Small intestine (tissue), 7 donors: ENCODE results near the gene SOCS4. TPM values are rescaled to one million over a fixed set of nuclear protein-coding genes. Genes with fewer than 3 reads are reported as not detected.
A peak's percentile ranks its signal among the peaks of the same experiment; 100 is the strongest.
"Not testable (repeated sequence)": the region's sequence is repeated elsewhere in the genome, so short reads cannot be mapped to it uniquely, and the experiment has no call there.

Experiments
- DNase-seq, 2 donors: peaks; one replicate each; pipeline versions ENCODE4 v3.0.0 to v3.0.0-alpha.2; 2013
- FAIRE-seq: peaks from 2 replicates; lab custom pipeline; 2012; peaks lifted over from hg19 to GRCh38; lab: Jason Lieb, UNC
- H3K27ac ChIP-seq, 3 donors: one replicate each; pipeline ENCODE4 v1.5.1; 2013; ENCODE audit warnings: low read length in 2 of 3, mild to moderate bottlenecking in 2 of 3, control low read depth in 1 of 3, inconsistent platforms in 1 of 3, low read depth in 1 of 3, moderate library complexity in 1 of 3
- H3K27me3 ChIP-seq, 3 donors: one replicate each; pipeline ENCODE4 v1.6.1; 2013; ENCODE audit warnings: low read length in 3 of 3, inconsistent platforms in 1 of 3; ENCODE audit not compliant: control insufficient read depth in 3 of 3, insufficient read depth in 3 of 3
- H3K36me3 ChIP-seq, 3 donors: one replicate each; pipeline ENCODE4 v1.6.1; 2013; ENCODE audit warnings: low read length in 3 of 3, inconsistent platforms in 1 of 3, low read depth in 1 of 3, mild to moderate bottlenecking in 1 of 3, moderate library complexity in 1 of 3; ENCODE audit not compliant: control insufficient read depth in 3 of 3, insufficient read depth in 2 of 3
- H3K4me1 ChIP-seq, 3 donors: one replicate each; pipeline ENCODE4 v1.6.1; 2013; ENCODE audit warnings: low read length in 2 of 3, inconsistent platforms in 1 of 3, low read depth in 1 of 3, mild to moderate bottlenecking in 1 of 3, moderate library complexity in 1 of 3; ENCODE audit not compliant: control insufficient read depth in 3 of 3, insufficient read depth in 2 of 3
- H3K4me3 ChIP-seq, 3 donors: one replicate each; pipeline ENCODE4 v1.5.1; 2013; ENCODE audit warnings: low read length in 3 of 3, control low read depth in 1 of 3, inconsistent platforms in 1 of 3, low read depth in 1 of 3, mild to moderate bottlenecking in 1 of 3, moderate library complexity in 1 of 3
- H3K9me3 ChIP-seq, 2 donors: one replicate each; pipeline ENCODE4 v1.6.1; 2013; ENCODE audit warnings: low read depth in 1 of 2, low read length in 1 of 2; ENCODE audit not compliant: control insufficient read depth in 2 of 2, insufficient read depth in 1 of 2
- WGBS, 3 donors: extraction: QIAGEN DNeasy Blood & Tissue Kit; methylation state at CpG; one replicate each; pipeline ENCODE4 v1.1.7; 2013; 5-methylcytosine and 5-hydroxymethylcytosine counted together
- polyA plus RNA-seq, 4 donors: library from polyadenylated mRNA; stranded (reverse) in 3 of 4; unstranded in 1 of 4; fragments of 200-250 nt in 3 of 4; fragments of 120-200 nt in 1 of 4; gene quantifications; one replicate each; pipeline versions ENCODE4 v1.2.1 to v1.2.3, GENCODE V29; 2013
- donor health status: healthy with polysubstance abuse.
- donor health status: control.
- donor health status: control.
- donor health status: Bipolar disorder and iron deficiency.
- donor health status: healthy.

The SOCS4 gene
- polyA plus RNA-seq, 4 donors, result 4.8 to 11.1 (median 10.0) TPM

DNA sequence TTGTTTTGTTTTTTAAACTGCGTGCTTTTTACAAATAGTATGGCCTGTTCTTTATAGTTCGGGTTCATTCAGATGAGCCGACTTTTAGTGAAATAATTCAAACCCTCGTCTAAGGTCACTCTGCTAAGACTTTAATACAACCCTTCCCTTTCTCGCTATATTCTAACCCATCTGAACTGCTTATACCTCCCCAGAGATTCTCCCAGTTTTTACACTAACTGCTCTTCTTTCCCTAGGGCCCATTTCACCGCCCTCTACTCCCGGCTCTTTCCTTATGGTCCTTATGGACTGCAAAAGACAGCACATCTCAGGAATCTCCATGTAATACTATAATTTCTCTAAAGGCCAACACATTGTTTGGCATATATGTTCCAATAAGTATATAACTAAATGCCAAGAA lies 26.5 kb downstream of the SOCS4 start:
- H3K27ac ChIP-seq, result peak overlapping the region in 1 of 3 donors; percentile 100
- H3K4me1 ChIP-seq, result peaks cover 4 to 15% (median 7%) of the 10 kb centered on the region in 3 donors
- 81 to 89% (median 86%) methylated on average over 7 of the region's 7 CpGs for WGBS, 3 donors
- H3K9me3 ChIP-seq, result no peaks in the 10 kb centered on the region
- H3K27me3 ChIP-seq, result no peaks in the 10 kb centered on the region
- H3K36me3 ChIP-seq, result peaks cover 0 to 21% (median 0%) of the 10 kb centered on the region in 3 donors
- DNase-seq (no peak), FAIRE-seq (no peak)
- H3K4me3 ChIP-seq, result peak overlapping the region in 1 of 3 donors; percentile 99

DNA sequence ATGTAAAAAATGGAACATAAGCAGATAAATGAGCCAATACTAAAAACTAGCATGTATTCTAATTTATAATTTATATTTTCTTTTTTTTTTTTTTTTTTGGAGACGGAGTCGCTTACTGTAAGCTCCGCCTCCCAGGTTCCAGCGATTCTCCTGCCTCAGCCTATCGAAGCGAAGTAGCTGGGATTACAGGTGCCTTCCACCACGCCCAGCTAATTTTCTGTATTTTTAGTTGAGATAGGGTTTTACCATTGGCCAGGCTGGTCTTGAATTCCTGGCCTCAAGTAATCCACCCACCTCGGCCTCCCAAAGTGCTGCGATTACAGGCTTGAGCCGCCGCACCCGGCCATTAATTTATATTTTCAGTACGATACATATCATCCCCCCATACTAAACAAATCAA lies 27.1 kb downstream of the SOCS4 start:
- Histone ChIP-seq H3K27me3 (no peaks in the 10 kb centered on the region), H3K9me3 (no peaks in the 10 kb centered on the region), H3K27ac (no peak overlapping the region), H3K36me3 (peaks cover 0 to 22% (median 0%) of the 10 kb centered on the region in 3 donors), H3K4me1 (peaks cover 4 to 16% (median 7%) of the 10 kb centered on the region in 3 donors), H3K4me3 (no peak overlapping the region)
- DNase-seq, result no peak
- 97 to 99% (median 98%) methylated on average over 13 of the region's 13 CpGs for WGBS, 3 donors
- no peak for FAIRE-seq

DNA sequence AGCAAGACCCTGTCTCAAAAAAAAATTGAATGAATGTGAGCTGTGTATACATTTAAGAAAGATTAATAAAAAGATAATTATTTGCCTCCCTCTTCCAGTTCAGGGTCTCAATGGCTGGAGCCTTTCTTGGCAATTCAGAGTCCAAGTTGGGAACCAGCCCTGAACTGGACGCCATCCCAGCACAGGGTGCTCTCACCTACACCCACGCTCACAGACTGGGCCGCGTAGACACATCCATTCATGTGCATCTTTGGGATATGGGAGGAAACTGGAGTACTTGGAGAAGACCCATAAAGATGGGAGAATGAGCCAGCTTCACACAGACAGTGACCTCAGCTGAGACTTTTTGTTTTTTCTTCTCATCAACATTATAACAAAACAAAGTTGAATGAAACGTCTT lies 30.9 kb downstream of the SOCS4 start:
- H3K4me1 ChIP-seq, result peaks cover 0 to 12% (median 7%) of the 10 kb centered on the region in 3 donors
- no peak for FAIRE-seq
- peaks cover 0 to 35% (median 0%) of the 10 kb centered on the region in 3 donors for H3K36me3 ChIP-seq
- no peaks in the 10 kb centered on the region for H3K9me3 ChIP-seq
- H3K27ac ChIP-seq, result no peak overlapping the region
- 95 to 98% (median 97%) methylated on average over 5 of the region's 5 CpGs for WGBS, 3 donors
- no peaks in the 10 kb centered on the region for H3K27me3 ChIP-seq
- no peak overlapping the region for H3K4me3 ChIP-seq
- no peak for DNase-seq

DNA sequence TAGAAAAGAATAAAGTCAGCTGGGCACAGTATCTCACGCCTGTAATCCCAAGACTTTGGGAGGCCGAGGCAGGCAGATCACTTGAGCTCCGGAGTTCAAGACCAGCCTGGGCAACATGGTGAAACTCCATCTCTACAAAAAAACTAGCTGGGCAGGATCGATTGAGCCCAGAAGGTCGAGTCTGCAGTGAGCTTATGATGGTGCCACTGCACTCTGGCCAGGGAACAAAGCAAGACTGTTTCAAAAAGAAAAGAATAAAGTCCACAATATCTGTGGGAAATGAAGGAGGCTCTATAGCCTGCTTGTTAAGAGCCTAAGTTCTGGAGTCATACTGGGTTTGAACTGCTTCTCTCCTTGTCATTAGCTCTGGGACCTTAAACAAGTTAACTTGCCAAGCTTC lies 32.3 kb downstream of the SOCS4 start:
- H3K36me3 ChIP-seq, result peaks cover 0 to 38% (median 3%) of the 10 kb centered on the region in 3 donors
- H3K27me3 ChIP-seq, result no peaks in the 10 kb centered on the region
- no peak overlapping the region for H3K27ac ChIP-seq
- WGBS, 3 donors, result 61 to 83% (median 73%) methylated on average over 5 of the region's 5 CpGs
- peaks cover 0 to 3% (median 2%) of the 10 kb centered on the region in 3 donors for H3K4me1 ChIP-seq
- H3K4me3 ChIP-seq, result no peak overlapping the region
- no peaks in the 10 kb centered on the region for H3K9me3 ChIP-seq
- FAIRE-seq (no peak), DNase-seq (peak; percentile 29 to 41)

DNA sequence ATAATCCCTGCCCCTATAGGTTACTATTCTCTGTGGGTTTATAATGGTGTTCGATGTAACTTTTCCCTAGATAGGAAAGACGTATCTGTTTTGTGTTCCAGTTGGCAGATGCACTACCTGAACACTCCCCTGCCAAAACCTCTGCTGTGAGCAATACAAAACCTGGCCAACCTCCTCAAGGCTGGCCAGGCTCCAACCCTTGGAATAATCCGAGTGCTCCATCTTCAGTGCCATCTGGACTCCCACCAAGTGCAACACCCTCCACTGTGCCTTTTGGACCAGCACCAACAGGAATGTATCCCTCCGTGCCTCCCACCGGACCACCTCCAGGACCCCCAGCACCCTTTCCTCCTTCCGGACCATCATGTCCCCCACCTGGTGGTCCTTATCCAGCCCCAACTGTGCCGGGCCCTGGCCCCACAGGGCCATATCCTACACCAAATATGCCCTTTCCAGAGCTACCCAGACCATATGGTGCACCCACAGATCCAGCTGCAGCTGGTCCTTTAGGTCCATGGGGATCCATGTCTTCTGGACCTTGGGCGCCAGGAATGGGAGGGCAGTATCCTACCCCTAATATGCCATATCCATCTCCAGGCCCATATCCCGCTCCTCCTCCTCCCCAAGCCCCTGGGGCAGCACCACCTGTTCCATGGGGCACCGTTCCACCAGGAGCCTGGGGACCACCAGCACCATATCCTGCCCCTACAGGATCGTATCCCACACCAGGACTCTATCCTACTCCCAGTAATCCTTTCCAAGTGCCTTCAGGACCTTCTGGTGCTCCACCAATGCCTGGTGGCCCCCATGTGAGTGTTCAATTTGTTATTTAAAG lies 35.7 kb downstream of the SOCS4 start:
- DNase-seq, result no peak
- Histone ChIP-seq H3K27ac (no peak overlapping the region), H3K9me3 (no peaks in the 10 kb centered on the region), H3K27me3 (no peaks in the 10 kb centered on the region), H3K4me3 (no peak overlapping the region), H3K36me3 (peaks cover 0 to 31% (median 7%) of the 10 kb centered on the region in 3 donors), H3K4me1 (peaks cover 0 to 3% (median 0%) of the 10 kb centered on the region in 3 donors)
- 86 to 93% (median 90%) methylated on average over 11 of the region's 11 CpGs for WGBS, 3 donors
- no peak for FAIRE-seq

DNA sequence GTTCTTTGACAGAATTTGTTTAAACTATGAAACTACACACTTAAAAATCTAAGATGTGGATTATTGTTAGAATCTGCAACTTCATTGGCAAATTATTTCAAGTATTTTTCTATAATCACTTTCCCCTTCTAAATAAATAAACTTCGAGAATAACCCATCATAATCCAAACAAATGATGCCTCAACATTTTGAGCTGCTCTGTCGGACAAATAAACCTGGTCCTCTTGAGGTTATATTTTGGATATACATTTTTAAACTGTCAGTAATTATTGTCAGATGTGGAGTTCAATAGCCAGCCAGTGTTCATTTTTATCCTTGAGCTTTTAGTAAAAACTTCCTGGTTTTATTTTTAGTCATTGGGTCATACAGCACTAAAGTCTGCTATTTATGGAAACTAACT lies 37.9 kb downstream of the SOCS4 start:
- not testable (repeated sequence) for H3K9me3 ChIP-seq, H3K27ac ChIP-seq, DNase-seq, H3K4me3 ChIP-seq, H3K4me1 ChIP-seq, H3K27me3 ChIP-seq
- peaks cover 0 to 21% (median 8%) of the 10 kb centered on the region in 3 donors for H3K36me3 ChIP-seq
- peak; percentile 55 for FAIRE-seq
- 75 to 91% (median 82%) methylated on average over 2 of the region's 2 CpGs for WGBS, 3 donors

DNA sequence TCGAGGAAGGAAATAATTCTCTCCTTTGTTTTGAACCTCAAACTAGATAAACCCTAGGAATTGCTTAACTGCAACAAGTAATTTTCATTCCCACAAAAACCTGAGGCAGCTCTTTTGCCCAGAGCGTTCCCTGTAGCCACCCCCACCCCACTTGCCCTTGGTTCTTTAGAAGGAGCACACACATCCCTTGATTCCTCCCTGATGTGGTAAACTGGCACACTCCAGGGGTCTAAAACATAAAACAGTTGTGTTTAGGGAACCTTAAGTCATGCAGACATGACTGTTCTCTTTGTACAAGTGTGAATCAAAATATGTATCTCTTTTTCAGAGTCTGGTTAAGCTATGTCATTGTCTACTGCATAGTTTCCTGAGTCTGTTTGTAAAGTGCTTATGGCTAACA lies 38.4 kb downstream of the SOCS4 start:
- H3K27me3 ChIP-seq, result no peaks in the 10 kb centered on the region
- DNase-seq (no peak), FAIRE-seq (no peak)
- no peaks in the 10 kb centered on the region for H3K9me3 ChIP-seq
- WGBS, 3 donors, result 72 to 91% (median 87%) methylated on average over 2 of the region's 2 CpGs
- no peak overlapping the region for H3K4me3 ChIP-seq
- no peaks in the 10 kb centered on the region for H3K4me1 ChIP-seq
- H3K27ac ChIP-seq, result peak overlapping the region in 1 of 3 donors; percentile 49
- H3K36me3 ChIP-seq, result peaks cover 0 to 21% (median 8%) of the 10 kb centered on the region in 3 donors

DNA sequence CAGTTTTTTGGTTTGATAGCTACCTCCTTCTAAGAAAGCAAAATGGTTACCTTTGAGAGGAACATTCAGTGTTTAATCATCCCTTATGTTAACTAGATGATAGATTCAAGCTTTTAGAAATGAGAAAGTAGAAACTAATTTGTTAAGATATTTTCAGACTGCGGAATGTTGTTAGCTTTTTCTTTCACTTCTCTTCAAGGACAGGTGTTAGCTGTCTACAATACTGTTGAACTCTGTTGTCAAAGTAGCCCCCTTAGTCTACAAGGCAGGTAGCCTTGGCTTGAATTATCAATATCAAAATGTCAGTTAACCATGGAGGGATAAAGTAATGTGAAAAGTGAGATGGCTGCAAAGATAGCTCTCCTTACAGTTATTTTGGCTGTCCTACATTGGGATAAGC lies 39.2 kb downstream of the SOCS4 start:
- no peaks in the 10 kb centered on the region for H3K9me3 ChIP-seq
- 90 to 100% (median 91%) methylated on average over 1 of the region's 1 CpG for WGBS, 3 donors
- no peaks in the 10 kb centered on the region for H3K27me3 ChIP-seq
- H3K27ac ChIP-seq, result no peak overlapping the region
- peaks cover 0 to 17% (median 8%) of the 10 kb centered on the region in 3 donors for H3K36me3 ChIP-seq
- no peak overlapping the region for H3K4me3 ChIP-seq
- no peaks in the 10 kb centered on the region for H3K4me1 ChIP-seq
- no peak for FAIRE-seq
- DNase-seq, result no peak
